BLaER1 treated with 17β-estradiol and CSF1 and Interleukin-3, amounts not matched to agents 10 nM and 100 nM (cell line): ENCODE data around the gene TK1.

Experiments used
- H3K27ac ChIP-seq, 11 experiments: shearing (Covaris generic); formaldehyde crosslinking; 2 replicates each; pipeline ENCODE4 v1.8.1; 2022
- H3K27me3 ChIP-seq, 11 experiments: shearing (Covaris generic); formaldehyde crosslinking; 2 replicates each; pipeline ENCODE4 v1.8.1; 2022
- H3K36me3 ChIP-seq, 11 experiments: shearing (Covaris generic); formaldehyde crosslinking; 2 replicates each; pipeline ENCODE4 v1.8.1; 2022
- H3K4me1 ChIP-seq, 10 experiments: shearing (Covaris generic); formaldehyde crosslinking; 2 replicates each; pipeline ENCODE4 v1.8.1; 2022
- H3K4me2 ChIP-seq, 11 experiments: shearing (Covaris generic); formaldehyde crosslinking; 2 replicates each; pipeline ENCODE4 v1.8.1; 2022
- H3K4me3 ChIP-seq, 10 experiments: shearing (Covaris generic); formaldehyde crosslinking; 2 replicates each; pipeline ENCODE4 v1.8.1; 2022
- H3K9ac ChIP-seq, 11 experiments: shearing (Covaris generic); formaldehyde crosslinking; 2 replicates each; pipeline ENCODE4 v1.8.1; 2022
- H3K9me3 ChIP-seq, 11 experiments: shearing (Covaris generic); formaldehyde crosslinking; replicated peaks in 1 of 11; 2 replicates each; pipeline ENCODE4 v1.8.1; 2022
- H4K20me1 ChIP-seq, 11 experiments: shearing (Covaris generic); formaldehyde crosslinking; 2 replicates each; pipeline ENCODE4 v1.8.1; 2022
- Cebpa-rat ChIP-seq, 11 experiments: shearing (Covaris generic); IDR thresholded peaks; 2 replicates each; pipeline ENCODE4 v1.8.1; 2022

TK1 gene

DNA sequence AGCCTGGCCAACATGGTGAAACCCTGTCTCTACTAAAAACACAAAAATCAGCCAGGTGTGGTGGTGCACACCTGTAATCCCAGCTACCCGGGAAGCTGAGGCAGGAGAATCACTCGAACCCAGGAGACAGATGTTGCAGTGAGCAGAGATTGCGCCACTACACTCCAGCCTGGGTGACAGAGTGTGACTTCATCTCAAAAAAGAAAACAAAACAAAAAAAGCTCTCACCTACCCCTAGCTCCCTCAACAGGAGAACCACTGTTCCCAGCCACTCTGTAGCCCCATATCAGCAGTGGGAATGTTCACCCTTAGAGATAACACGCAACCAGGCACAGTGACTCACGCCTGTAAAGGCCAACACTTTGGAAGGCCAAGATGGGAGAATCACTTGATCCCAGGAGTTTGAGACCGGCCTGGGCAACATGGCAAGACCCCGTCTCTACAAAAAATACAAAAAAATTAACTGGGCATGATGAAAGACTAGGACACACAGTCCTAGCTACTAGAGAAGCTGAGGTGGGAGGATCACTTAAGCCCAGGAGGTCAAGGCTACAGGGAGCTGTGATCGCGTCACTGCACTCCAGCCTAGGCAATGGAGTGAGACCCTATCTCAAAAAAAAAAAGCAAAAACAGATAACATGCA is 50.9 kb downstream of the TK1 start:
- Histone ChIP-seq H3K9me3 (no peaks in the 10 kb centered on the region), H3K27me3 (no peaks in the 10 kb centered on the region), H4K20me1 (peaks cover 0 to 90% (median 45%) of the 10 kb centered on the region in 11 experiments; a peak in 18 of 22 replicates), H3K4me2 (peak overlapping the region in 4 of 11 experiments; percentile 76 to 100 (median 88); a peak in 6 of 22 replicates), H3K27ac (0 out of 22 replicates have a peak overlapping the region, but pooled peaks of 1 of the 11 experiments have one; percentile 9), H3K4me3 (no peak overlapping the region), H3K4me1 (peaks cover 80 to 96% (median 90%) of the 10 kb centered on the region in 10 experiments), H3K9ac (no peak overlapping the region; a peak in 1 of 22 replicates), H3K36me3 (peaks cover 9 to 56% (median 28%) of the 10 kb centered on the region in 11 experiments; a peak in 21 of 22 replicates)
- 0 out of 22 replicates have a peak, but pooled peaks of 3 of the 11 experiments have one; percentile 8 to 36 (median 14) for TF ChIP-seq Cebpa-rat (IDR thresholded peaks at IDR 0.05)

- Histone ChIP-seq H3K27ac (peak overlapping the region in 2 of 11 experiments; percentile 30 to 42; a peak in 3 of 22 replicates), H3K9ac (peak overlapping the region in 4 of 11 experiments; percentile 7 to 87 (median 9); a peak in 3 of 22 replicates), H3K4me2 (peak overlapping the region; percentile 94 to 100 (median 99); a peak in 21 of 22 replicates), H4K20me1 (peaks cover 0 to 83% (median 45%) of the 10 kb centered on the region in 11 experiments; a peak in 17 of 22 replicates), H3K9me3 (no peaks in the 10 kb centered on the region), H3K4me3 (no peak overlapping the region), H3K4me1 (peaks cover 83 to 97% (median 93%) of the 10 kb centered on the region in 10 experiments), H3K36me3 (peaks cover 9 to 52% (median 28%) of the 10 kb centered on the region in 11 experiments; a peak in 21 of 22 replicates), H3K27me3 (no peaks in the 10 kb centered on the region)
- no peak for TF ChIP-seq Cebpa-rat (IDR thresholded peaks at IDR 0.05)
These were observed 51.9 kb downstream of the TK1 start for GRCh38 chr17:78134899-78135385.

DNA sequence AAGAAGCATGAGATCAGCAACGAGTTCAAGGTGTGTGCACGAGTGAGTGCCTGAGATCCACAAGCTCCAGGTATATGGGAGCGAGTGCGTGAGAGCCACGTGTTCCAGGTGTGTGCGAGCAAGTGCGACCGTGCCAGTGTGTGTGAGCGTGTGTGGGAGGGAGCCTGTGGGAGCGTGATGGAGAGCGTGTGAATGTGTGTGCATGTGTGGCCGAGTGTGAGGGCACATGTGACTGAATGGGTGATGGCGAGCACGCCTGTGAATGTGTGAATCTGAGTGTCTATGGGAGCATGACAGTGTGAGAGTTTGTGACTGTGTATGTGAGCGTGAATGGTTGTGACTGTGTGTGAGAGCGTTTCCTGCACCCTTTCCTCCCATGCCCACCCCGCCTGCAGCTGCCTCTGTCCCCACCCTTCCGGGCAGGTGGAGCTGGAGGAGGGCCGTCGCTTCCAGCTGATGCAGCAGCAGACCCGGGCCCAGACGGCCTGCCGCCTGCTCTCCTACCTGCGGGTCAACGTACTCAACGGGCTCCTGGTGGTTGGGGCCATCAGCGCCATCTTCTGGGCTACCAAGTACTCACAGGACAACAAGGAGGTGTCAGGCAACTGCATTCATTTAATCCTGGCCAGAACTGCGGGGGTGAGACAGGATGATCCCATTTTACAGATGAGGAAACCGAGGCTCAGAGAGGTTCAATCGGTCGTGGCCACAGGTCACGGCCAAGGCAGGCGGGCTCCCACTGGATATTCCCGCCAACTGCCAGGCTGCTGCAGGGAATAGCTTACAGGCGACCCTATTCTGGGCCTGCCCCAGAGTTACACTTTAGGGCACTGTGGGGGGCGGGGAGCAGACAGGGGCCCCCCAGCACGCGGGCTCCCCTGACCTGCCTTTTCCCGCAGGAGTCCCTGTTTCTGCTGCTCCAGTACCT is 52.6 kb downstream of the TK1 start:
- peak overlapping the region in 9 of 10 experiments; percentile 6 to 92 (median 78); a peak in 17 of 20 replicates for H3K4me3 ChIP-seq
- no peaks in the 10 kb centered on the region for H3K9me3 ChIP-seq
- peaks cover 0 to 78% (median 45%) of the 10 kb centered on the region in 11 experiments; a peak in 17 of 22 replicates for H4K20me1 ChIP-seq
- peak overlapping the region; percentile 25 to 94 (median 89); a peak in 16 of 22 replicates for H3K9ac ChIP-seq
- peak overlapping the region in 6 of 11 experiments; percentile 30 to 95 (median 38); a peak in 7 of 22 replicates for H3K27ac ChIP-seq
- peaks cover 9 to 52% (median 28%) of the 10 kb centered on the region in 11 experiments; a peak in 21 of 22 replicates for H3K36me3 ChIP-seq
- peak overlapping the region; percentile 94 to 100 (median 99) for H3K4me2 ChIP-seq
- no peaks in the 10 kb centered on the region for H3K27me3 ChIP-seq
- peaks cover 87 to 100% (median 96%) of the 10 kb centered on the region in 10 experiments for H3K4me1 ChIP-seq
- TF ChIP-seq Cebpa-rat (IDR thresholded peaks at IDR 0.05): no peak

GRCh38 chr17:78133179-78133951 is 53.5 kb downstream of the TK1 start:
- Histone ChIP-seq H4K20me1 (peaks cover 0 to 69% (median 43%) of the 10 kb centered on the region in 11 experiments; a peak in 17 of 22 replicates), H3K36me3 (peaks cover 9 to 52% (median 28%) of the 10 kb centered on the region in 11 experiments; a peak in 21 of 22 replicates), H3K9ac (peak overlapping the region; percentile 70 to 95 (median 89); a peak in 20 of 22 replicates), H3K9me3 (no peaks in the 10 kb centered on the region), H3K4me1 (peaks cover 84 to 96% (median 92%) of the 10 kb centered on the region in 10 experiments), H3K27me3 (no peaks in the 10 kb centered on the region), H3K27ac (peak overlapping the region in 7 of 11 experiments; percentile 21 to 95 (median 41); a peak in 13 of 22 replicates), H3K4me2 (peak overlapping the region; percentile 94 to 100 (median 99)), H3K4me3 (peak overlapping the region; percentile 6 to 92 (median 74); a peak in 18 of 20 replicates)
- no peak for TF ChIP-seq Cebpa-rat (IDR thresholded peaks at IDR 0.05)

DNA sequence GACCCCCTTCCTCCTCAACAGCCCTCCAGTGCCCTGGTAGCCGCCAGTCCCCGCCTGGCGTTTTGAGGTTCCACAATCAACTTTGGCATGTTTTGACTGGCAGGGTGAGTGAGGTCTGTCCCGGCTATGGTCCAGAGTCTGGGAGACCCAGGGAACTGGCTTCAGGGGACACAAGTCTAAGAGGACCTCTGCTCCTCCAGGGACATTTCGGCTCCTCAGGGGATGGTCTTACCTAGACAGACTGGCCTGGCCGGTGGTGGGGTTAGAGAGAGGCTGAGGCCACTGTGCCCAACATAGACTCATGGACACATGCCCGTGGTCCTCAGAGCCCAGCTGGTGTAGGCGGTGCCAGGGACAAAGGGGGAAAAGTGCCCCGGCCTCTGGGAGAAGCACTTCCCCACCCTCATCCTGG is 54.1 kb downstream of the TK1 start:
- H3K4me1 ChIP-seq: peaks cover 78 to 90% (median 87%) of the 10 kb centered on the region in 10 experiments
- H3K4me2 ChIP-seq: peak overlapping the region; percentile 94 to 100 (median 99)
- peaks cover 9 to 52% (median 28%) of the 10 kb centered on the region in 11 experiments; a peak in 21 of 22 replicates for H3K36me3 ChIP-seq

GRCh38 chr17:78132084-78132676 is 54.7 kb downstream of the TK1 start:
- H3K4me2 ChIP-seq: peak overlapping the region; percentile 94 to 100 (median 99)
- H3K36me3 ChIP-seq: peaks cover 9 to 49% (median 28%) of the 10 kb centered on the region in 11 experiments; a peak in 21 of 22 replicates
- H4K20me1 ChIP-seq: peaks cover 0 to 57% (median 31%) of the 10 kb centered on the region in 11 experiments; a peak in 17 of 22 replicates
- TF ChIP-seq Cebpa-rat (IDR thresholded peaks at IDR 0.05): no peak
- peak overlapping the region; percentile 70 to 95 (median 89) for H3K9ac ChIP-seq
- H3K27me3 ChIP-seq: no peaks in the 10 kb centered on the region
- peak overlapping the region; percentile 60 to 92 (median 74) for H3K4me3 ChIP-seq
- no peaks in the 10 kb centered on the region for H3K9me3 ChIP-seq
- H3K4me1 ChIP-seq: peaks cover 73 to 88% (median 83%) of the 10 kb centered on the region in 10 experiments
- H3K27ac ChIP-seq: peak overlapping the region in 10 of 11 experiments; percentile 19 to 95 (median 89); a peak in 17 of 22 replicates

More for the DNA sequence above, 54.1 kb downstream of the TK1 start:
- peak overlapping the region; percentile 70 to 95 (median 89); a peak in 21 of 22 replicates for H3K9ac ChIP-seq
- no peak for TF ChIP-seq Cebpa-rat (IDR thresholded peaks at IDR 0.05)
- H3K27me3 ChIP-seq: no peaks in the 10 kb centered on the region
- peaks cover 0 to 63% (median 37%) of the 10 kb centered on the region in 11 experiments; a peak in 17 of 22 replicates for H4K20me1 ChIP-seq
- H3K27ac ChIP-seq: peak overlapping the region in 8 of 11 experiments; percentile 19 to 95 (median 91); a peak in 13 of 22 replicates
- H3K4me3 ChIP-seq: peak overlapping the region; percentile 60 to 92 (median 74)
- H3K9me3 ChIP-seq: no peaks in the 10 kb centered on the region
